GM23248 (cell line): Measurements from ENCODE around the gene NINL.

Experiments
- EZH2 ChIP-seq: fragments of 200-600 bp; sonication (generic); IDR thresholded peaks from 2 replicates; pipeline ENCODE4 v1.6.1; 2018; ENCODE audit warnings: antibody characterized with exemption, mild to moderate bottlenecking; ENCODE audit not compliant: insufficient read depth, poor library complexity, severe bottlenecking
- EZH2phosphoT487 ChIP-seq: fragments of 200-600 bp; sonication (generic); IDR thresholded peaks from 2 replicates; pipeline ENCODE4 v1.6.1; 2018; ENCODE audit warnings: antibody characterized with exemption, moderate library complexity, mild to moderate bottlenecking, low read depth; ENCODE audit not compliant: insufficient read depth

GRCh38 chr20:25483431-25484132 is 101.7 kb downstream of the NINL start:
- TF ChIP-seq EZH2 (no peak), EZH2phosphoT487 (no peak)
